GM12892 (cell line): Measurements from ENCODE around the gene LMBR1.

ENCODE experiments used
- POLR2A ChIP-seq: IDR thresholded peaks from 2 replicates; pipeline ENCODE4 v1.6.1; 2011; ENCODE audit warnings: low read depth, low read length, control low read depth
- POLR2AphosphoS5 ChIP-seq: IDR thresholded peaks from 2 replicates; pipeline ENCODE4 v1.6.1; 2011; ENCODE audit warnings: low read depth, low read length, control low read depth
- TAF1 ChIP-seq: IDR thresholded peaks from 2 replicates; pipeline ENCODE4 v1.6.1; 2011; ENCODE audit warnings: low read depth, mild to moderate bottlenecking, control low read depth, low read length, borderline replicate concordance

GRCh38 chr7:156638443-156639077, 254.4 kb downstream of the LMBR1 start:
- no peak for TF ChIP-seq POLR2A
- no peak for TF ChIP-seq TAF1
- TF ChIP-seq POLR2AphosphoS5, result no peak
